ENCODE results near the gene LAMA2. TPM values are rescaled to one million over a fixed set of nuclear protein-coding genes. Genes with fewer than 3 reads are reported as not detected.

Gene LAMA2
- total and polyA plus RNA-seq, 2 of the 13 experiments (the other 11 are each of a cell fraction or from before 2014, with no cell fraction given): 0.11 to 0.28 TPM

GRCh38 chr6:129115471-129115870 lies 232.5 kb downstream of the LAMA2 start:
- no peak overlapping the region for H3K4me2 ChIP-seq (ENCODE audit: low read depth, low read length)
- FAIRE-seq (no peak), ATAC-seq (no peak), DNase-seq (ENCODE audit: low spot score) (no peak)
- 15% methylated on average over 3 of the region's 3 CpGs for WGBS (ENCODE audit: low lambda C conversion rate)
- no peak overlapping the region for H3K9ac ChIP-seq (ENCODE audit: insufficient read depth, low read depth, low read length)
- in situ Hi-C loops (cut with HindIII; ENCODE audit: extremely low pct_ligation_motif_present, low pct_unique_long_range_greater_than_20kb): no loop called here
- no peaks in the 10 kb centered on the region for H3K27me3 ChIP-seq (ENCODE audit: control insufficient read depth in 1 of 2, insufficient read depth in 2 of 2, low read length in 2 of 2)
- H3K4me3 ChIP-seq (replicated peaks in 1 of 3; ENCODE audit: insufficient read depth in 1 of 3, low read depth in 2 of 3, low read length in 3 of 3): no peak overlapping the region
- intact Hi-C loops (cut with micrococcal nuclease; ENCODE audit: unreplicated experiment): no loop called here
- BruUV-seq (replicated peaks): no TSS peak
- H2AFZ ChIP-seq (ENCODE audit: low read length): no peak overlapping the region
- H3K27ac ChIP-seq (ENCODE audit: extremely low read length, insufficient read depth, low read length): no peak overlapping the region
- H3K36me3 ChIP-seq (replicated peaks in 1 of 2; ENCODE audit: control insufficient read depth in 1 of 2, insufficient read depth in 2 of 2, low read length in 2 of 2): no peaks in the 10 kb centered on the region
- no peaks in the 10 kb centered on the region for H3K9me3 ChIP-seq (ENCODE audit: low read length)
- ChIA-PET CTCF (ENCODE audit: low intra/inter-chr PET ratio, low total read pairs) (no interaction called here), POLR2A (no interaction called here)
- no peaks in the 10 kb centered on the region for H3K4me1 ChIP-seq (ENCODE audit: insufficient read depth, low read length)
- TF ChIP-seq ZNF619 (CRISPR knock-in tag; IDR thresholded peaks at IDR 0.05): no peak
- no peak for TF ChIP-seq XBP1 (CRISPR knock-in tag; IDR thresholded peaks at IDR 0.05)
- no peak for TF ChIP-seq KDM5A (IDR thresholded peaks at IDR 0.05; ENCODE audit: borderline replicate concordance, low read length)
- no peak for TF ChIP-seq ZNF780A (CRISPR knock-in tag; IDR thresholded peaks at IDR 0.05)
- no peaks in the 10 kb centered on the region for H3K79me2 ChIP-seq (ENCODE audit: insufficient read depth, low read length)
- H4K20me1 ChIP-seq (ENCODE audit: insufficient read depth, low read length): no peaks in the 10 kb centered on the region

GRCh38 chr6:129117355-129117754 lies 234.4 kb downstream of the LAMA2 start:
- intact Hi-C loops (cut with micrococcal nuclease; ENCODE audit: unreplicated experiment) (no loop called here), in situ Hi-C loops (cut with HindIII; ENCODE audit: extremely low pct_ligation_motif_present, low pct_unique_long_range_greater_than_20kb) (no loop called here)
- WGBS (ENCODE audit: low lambda C conversion rate): 2% methylated on average over 5 of the region's 5 CpGs
- Histone ChIP-seq H4K20me1 (ENCODE audit: insufficient read depth, low read length) (no peaks in the 10 kb centered on the region), H3K4me1 (ENCODE audit: insufficient read depth, low read length) (no peaks in the 10 kb centered on the region), H3K9ac (ENCODE audit: insufficient read depth, low read depth, low read length) (no peak overlapping the region), H3K79me2 (ENCODE audit: insufficient read depth, low read length) (no peaks in the 10 kb centered on the region), H3K9me3 (ENCODE audit: low read length) (no peaks in the 10 kb centered on the region), H3K4me2 (ENCODE audit: low read depth, low read length) (no peak overlapping the region), H2AFZ (ENCODE audit: low read length) (no peak overlapping the region), H3K27me3 (ENCODE audit: control insufficient read depth in 1 of 2, insufficient read depth in 2 of 2, low read length in 2 of 2) (no peaks in the 10 kb centered on the region), H3K4me3 (replicated peaks in 1 of 3; ENCODE audit: insufficient read depth in 1 of 3, low read depth in 2 of 3, low read length in 3 of 3) (no peak overlapping the region), H3K36me3 (replicated peaks in 1 of 2; ENCODE audit: control insufficient read depth in 1 of 2, insufficient read depth in 2 of 2, low read length in 2 of 2) (no peaks in the 10 kb centered on the region), H3K27ac (ENCODE audit: extremely low read length, insufficient read depth, low read length) (no peak overlapping the region)
- ChIA-PET CTCF (ENCODE audit: low intra/inter-chr PET ratio, low total read pairs) (no interaction called here), POLR2A (no interaction called here)
- TF ChIP-seq ZBTB26 (CRISPR knock-in tag; IDR thresholded peaks at IDR 0.05; ENCODE audit: borderline replicate concordance) (no peak), JUND (CRISPR knock-in tag; IDR thresholded peaks at IDR 0.05) (no peak), PTBP1 (IDR thresholded peaks at IDR 0.05; ENCODE audit: low read depth, low read length, poor library complexity, severe bottlenecking) (no peak), DNMT1 (CRISPR knock-in tag; IDR thresholded peaks at IDR 0.05) (no peak)
- DNase-seq (ENCODE audit: low spot score) (no peak), FAIRE-seq (no peak), ATAC-seq (no peak)
- no TSS peak for BruUV-seq (replicated peaks)

All from HepG2 (cell line).